H9 (cell line): Measurements from ENCODE around the gene CHST15. TPM values are rescaled to one million over a fixed set of nuclear protein-coding genes. Genes with fewer than 3 reads are reported as not detected.
"Not testable (repeated sequence)": the region's sequence is repeated elsewhere in the genome, so short reads cannot be mapped to it uniquely, and the experiment has no call there.

Experiments used
- DNase-seq: peaks from one replicate; pipeline ENCODE4 v3.0.0-alpha.2; 2017
- H2AFZ ChIP-seq: one replicate; pipeline ENCODE4 v1.6.1; 2013; ENCODE audit warnings: mild to moderate bottlenecking, low read length, control low read depth, moderate library complexity
- H2AK5ac ChIP-seq: 2 replicates; pipeline ENCODE4 v1.6.1; 2013; ENCODE audit warnings: low read length, control low read depth, mixed read lengths; ENCODE audit not compliant: insufficient read length
- H2BK120ac ChIP-seq: one replicate; pipeline ENCODE4 v1.6.1; 2013; ENCODE audit warnings: low read depth, mild to moderate bottlenecking, low read length, control low read depth, inconsistent platforms; ENCODE audit not compliant: poor library complexity, severe bottlenecking
- H2BK12ac ChIP-seq: 2 replicates; pipeline ENCODE4 v1.6.1; 2013; ENCODE audit warnings: low read length, control low read depth, mixed read lengths, low read depth; ENCODE audit not compliant: insufficient read length
- H2BK15ac ChIP-seq: 2 replicates; pipeline ENCODE4 v1.6.1; 2013; ENCODE audit warnings: low read depth, low read length, control low read depth
- H2BK20ac ChIP-seq: one replicate; pipeline ENCODE4 v1.6.1; 2013; ENCODE audit warnings: low read depth, mild to moderate bottlenecking, low read length, control low read depth, inconsistent platforms; ENCODE audit not compliant: poor library complexity, severe bottlenecking
- H2BK5ac ChIP-seq: 2 replicates; pipeline ENCODE4 v1.6.1; 2013; ENCODE audit warnings: low read length, control low read depth, mixed read lengths; ENCODE audit not compliant: insufficient read length
- H3K14ac ChIP-seq: 2 replicates; pipeline ENCODE4 v1.6.1; 2013; ENCODE audit warnings: low read length, control low read depth; ENCODE audit not compliant: insufficient read depth
- H3K18ac ChIP-seq: 2 replicates; pipeline ENCODE4 v1.6.1; 2013; ENCODE audit warnings: low read depth, mild to moderate bottlenecking, mixed read lengths, low read length, control low read depth; ENCODE audit not compliant: insufficient read length
- H3K23ac ChIP-seq: 2 replicates; pipeline ENCODE4 v1.6.1; 2013; ENCODE audit warnings: low read length, control low read depth, mixed read lengths, low read depth; ENCODE audit not compliant: insufficient read length
- H3K23me2 ChIP-seq: 2 replicates; pipeline ENCODE4 v1.6.1; 2013; ENCODE audit warnings: low read depth, mild to moderate bottlenecking, mixed read lengths, low read length, control low read depth; ENCODE audit not compliant: insufficient read length, poor library complexity, severe bottlenecking
- H3K27ac ChIP-seq: 2 replicates; pipeline ENCODE4 v1.5.1; 2013; ENCODE audit warnings: low read length, control low read depth, mixed read lengths, low read depth; ENCODE audit not compliant: insufficient read length
- H3K27me3 ChIP-seq: 2 replicates; pipeline ENCODE4 v1.6.1; 2013; ENCODE audit warnings: low read length, control low read depth, inconsistent platforms; ENCODE audit not compliant: insufficient read depth
- H3K4ac ChIP-seq: 2 replicates; pipeline ENCODE4 v1.6.1; 2013; ENCODE audit warnings: low read depth, mild to moderate bottlenecking, control low read depth, inconsistent platforms, low read length, moderate library complexity
- H3K4me1 ChIP-seq: 2 replicates; pipeline ENCODE4 v1.6.1; 2013; ENCODE audit warnings: low read length, control low read depth, inconsistent platforms; ENCODE audit not compliant: insufficient read depth
- H3K4me2 ChIP-seq: 2 replicates; pipeline ENCODE4 v1.6.1; 2013; ENCODE audit warnings: low read length, control low read depth, mixed read lengths; ENCODE audit not compliant: insufficient read length, insufficient read depth
- H3K56ac ChIP-seq: 2 replicates; pipeline ENCODE4 v1.6.1; 2013; ENCODE audit warnings: low read depth, mild to moderate bottlenecking, mixed read lengths, low read length, control low read depth; ENCODE audit not compliant: insufficient read length
- H3K79me1 ChIP-seq: 2 replicates; pipeline ENCODE4 v1.6.1; 2013; ENCODE audit warnings: low read depth, mild to moderate bottlenecking, moderate library complexity, low read length, control low read depth, inconsistent platforms; ENCODE audit not compliant: insufficient read depth, poor library complexity, severe bottlenecking
- H3K79me2 ChIP-seq: 2 replicates; pipeline ENCODE4 v1.6.1; 2013; ENCODE audit warnings: low read length, control low read depth, inconsistent platforms; ENCODE audit not compliant: insufficient read depth
- H3K9ac ChIP-seq: 2 replicates; pipeline ENCODE4 v1.6.1; 2013; ENCODE audit warnings: low read length, control low read depth, mixed read lengths; ENCODE audit not compliant: insufficient read length; ENCODE audit errors: extremely low read depth
- H3K9me3 ChIP-seq: one replicate; pipeline ENCODE4 v1.6.1; 2013; ENCODE audit warnings: low read depth, low read length, inconsistent platforms; ENCODE audit not compliant: control insufficient read depth
- H3T11ph ChIP-seq: one replicate; pipeline ENCODE4 v1.6.1; 2013; ENCODE audit warnings: mild to moderate bottlenecking, low read length, control low read depth, inconsistent platforms
- H4K20me1 ChIP-seq: one replicate; pipeline ENCODE4 v1.6.1; 2013; ENCODE audit not compliant: control insufficient read depth, insufficient read length, insufficient read depth
- H4K5ac ChIP-seq: 2 replicates; pipeline ENCODE4 v1.6.1; 2013; ENCODE audit warnings: low read depth, mild to moderate bottlenecking, mixed read lengths, low read length, control low read depth; ENCODE audit not compliant: insufficient read length
- H4K8ac ChIP-seq: replicated peaks from 2 replicates; pipeline ENCODE4 v1.6.1; 2013; ENCODE audit warnings: low read length, control low read depth, mixed read lengths, low read depth; ENCODE audit not compliant: insufficient read length
- H4K91ac ChIP-seq: 2 replicates; pipeline ENCODE4 v1.6.1; 2013; ENCODE audit warnings: low read depth, mild to moderate bottlenecking, moderate library complexity, mixed read lengths, low read length, control low read depth; ENCODE audit not compliant: insufficient read length
- H3K27ac Mint-ChIP-seq, 3 experiments: 2 replicates in 2 of 3; 3 replicates in 1 of 3; pipeline ENCODE4 v1.8.0; 2020 to 2021; ENCODE audit warnings: mixed read lengths in 3 of 3, mild to moderate bottlenecking in 1 of 3, moderate library complexity in 1 of 3
- H3K27me3 Mint-ChIP-seq: 2 replicates; pipeline ENCODE4 v1.8.0; 2021; ENCODE audit warnings: low read depth, mild to moderate bottlenecking, moderate library complexity, mixed read lengths
- H3K36me3 Mint-ChIP-seq, 3 experiments: 2 replicates in 2 of 3; 3 replicates in 1 of 3; pipeline ENCODE4 v1.8.0; 2020 to 2021; ENCODE audit warnings: low read depth in 3 of 3, mixed read lengths in 3 of 3; ENCODE audit not compliant: insufficient read depth in 1 of 3
- H3K4me1 Mint-ChIP-seq, 2 experiments: 2 replicates each; pipeline ENCODE4 v1.8.0; 2020; ENCODE audit warnings: mixed read lengths in 2 of 2
- H3K4me3 Mint-ChIP-seq, 2 experiments: 2 replicates in 1 of 2; 3 replicates in 1 of 2; pipeline ENCODE4 v1.8.0; 2020 to 2021; ENCODE audit warnings: mild to moderate bottlenecking in 2 of 2, mixed read lengths in 2 of 2, moderate library complexity in 1 of 2
- H3K9me3 Mint-ChIP-seq, 2 experiments: 2 replicates in 1 of 2; 3 replicates in 1 of 2; pipeline ENCODE4 v1.8.0; 2020; ENCODE audit warnings: mild to moderate bottlenecking in 2 of 2, mixed read lengths in 2 of 2, moderate library complexity in 1 of 2
- WGBS: extraction: QIAGEN DNeasy Blood & Tissue Kit; methylation state at CpG from one replicate; pipeline ENCODE4 v1.1.7; 2013; ENCODE audit warnings: missing lambda C conversion rate, low lambda C conversion rate, mixed read lengths; ENCODE audit not compliant: insufficient read length; ENCODE audit errors: extremely low coverage; 5-methylcytosine and 5-hydroxymethylcytosine counted together
- total RNA-seq: library from RNA; stranded (reverse); gene quantifications from 2 replicates; pipeline ENCODE4 v1.2.1, GENCODE V29; 2021
- TF ChIP-seq, protein P1 (sequence below): fragments of 200-600 bp; sonication (generic); conservative IDR thresholded peaks from 3 replicates; pipeline ENCODE4 v1.8.0; 2021; ENCODE audit warnings: antibody characterized with exemption, mild to moderate bottlenecking

The CHST15 gene
- total RNA-seq, 1 experiment from 2014 or later: 8.7 TPM

DNA sequence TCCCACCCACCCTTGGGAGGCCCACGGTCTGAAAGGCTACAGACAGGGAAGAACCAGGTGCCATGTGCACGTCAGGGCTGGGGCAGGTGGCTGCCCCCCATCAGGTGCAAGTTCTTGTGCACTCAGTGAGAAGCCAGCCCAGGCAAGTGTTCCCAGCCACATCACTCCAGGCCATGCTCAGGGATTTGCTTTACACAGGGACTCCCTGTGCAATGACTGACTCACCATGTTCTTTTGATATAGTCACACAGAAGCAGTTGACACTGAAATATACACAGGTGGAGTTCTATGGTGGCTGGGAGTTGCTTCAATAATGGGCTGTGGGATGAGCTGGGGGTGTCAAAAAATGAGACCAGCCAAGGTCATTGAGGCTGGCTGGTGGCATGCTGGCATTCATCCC is 8.0 kb upstream of the CHST15 start:
- no peak overlapping the region for H2BK12ac ChIP-seq
- TF ChIP-seq, protein P1, sequence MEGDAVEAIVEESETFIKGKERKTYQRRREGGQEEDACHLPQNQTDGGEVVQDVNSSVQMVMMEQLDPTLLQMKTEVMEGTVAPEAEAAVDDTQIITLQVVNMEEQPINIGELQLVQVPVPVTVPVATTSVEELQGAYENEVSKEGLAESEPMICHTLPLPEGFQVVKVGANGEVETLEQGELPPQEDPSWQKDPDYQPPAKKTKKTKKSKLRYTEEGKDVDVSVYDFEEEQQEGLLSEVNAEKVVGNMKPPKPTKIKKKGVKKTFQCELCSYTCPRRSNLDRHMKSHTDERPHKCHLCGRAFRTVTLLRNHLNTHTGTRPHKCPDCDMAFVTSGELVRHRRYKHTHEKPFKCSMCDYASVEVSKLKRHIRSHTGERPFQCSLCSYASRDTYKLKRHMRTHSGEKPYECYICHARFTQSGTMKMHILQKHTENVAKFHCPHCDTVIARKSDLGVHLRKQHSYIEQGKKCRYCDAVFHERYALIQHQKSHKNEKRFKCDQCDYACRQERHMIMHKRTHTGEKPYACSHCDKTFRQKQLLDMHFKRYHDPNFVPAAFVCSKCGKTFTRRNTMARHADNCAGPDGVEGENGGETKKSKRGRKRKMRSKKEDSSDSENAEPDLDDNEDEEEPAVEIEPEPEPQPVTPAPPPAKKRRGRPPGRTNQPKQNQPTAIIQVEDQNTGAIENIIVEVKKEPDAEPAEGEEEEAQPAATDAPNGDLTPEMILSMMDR: no peak
- H3K4me2 ChIP-seq: no peak overlapping the region
- H3K4me1 ChIP-seq: no peaks in the 10 kb centered on the region
- H2BK20ac ChIP-seq: no peak overlapping the region
- H3K4ac ChIP-seq: no peak overlapping the region
- no peak overlapping the region for H4K5ac ChIP-seq
- no peak overlapping the region for H3K14ac ChIP-seq
- no peak overlapping the region for H3K9ac ChIP-seq
- no peak overlapping the region for H2AK5ac ChIP-seq
- peaks cover 0 to 7% (median 0%) of the 10 kb centered on the region in 3 experiments; a peak in 2 of 7 replicates for H3K36me3 Mint-ChIP-seq
- no peaks in the 10 kb centered on the region for H3K23me2 ChIP-seq
- H4K8ac ChIP-seq: no peak overlapping the region
- H3K4me1 Mint-ChIP-seq: peaks cover 18 to 24% of the 10 kb centered on the region in 2 experiments
- no peak overlapping the region for H2BK5ac ChIP-seq
- H3K18ac ChIP-seq: no peak overlapping the region
- no peak overlapping the region for H3K23ac ChIP-seq
- no peak overlapping the region for H4K91ac ChIP-seq
- H2BK120ac ChIP-seq: no peak overlapping the region
- no peak overlapping the region for H3K4me3 Mint-ChIP-seq
- no peak overlapping the region for H3K27ac Mint-ChIP-seq
- H3K27ac ChIP-seq: no peak overlapping the region
- H3K56ac ChIP-seq: no peak overlapping the region
- peaks cover 2 to 6% of the 10 kb centered on the region in 2 experiments for H3K9me3 Mint-ChIP-seq
- H3K79me1 ChIP-seq: no peaks in the 10 kb centered on the region
- no peak overlapping the region for H3T11ph ChIP-seq
- H2BK15ac ChIP-seq: no peak overlapping the region
- DNase-seq: no peak
- H4K20me1 ChIP-seq: no peaks in the 10 kb centered on the region
- no peaks in the 10 kb centered on the region for H3K27me3 ChIP-seq
- H3K9me3 ChIP-seq: no peaks in the 10 kb centered on the region
- H3K79me2 ChIP-seq: no peaks in the 10 kb centered on the region
- no CpG with 5 or more reads among the region's 2 CpGs for WGBS
- no peak overlapping the region for H2AFZ ChIP-seq
- peaks cover 30% of the 10 kb centered on the region for H3K27me3 Mint-ChIP-seq

DNA sequence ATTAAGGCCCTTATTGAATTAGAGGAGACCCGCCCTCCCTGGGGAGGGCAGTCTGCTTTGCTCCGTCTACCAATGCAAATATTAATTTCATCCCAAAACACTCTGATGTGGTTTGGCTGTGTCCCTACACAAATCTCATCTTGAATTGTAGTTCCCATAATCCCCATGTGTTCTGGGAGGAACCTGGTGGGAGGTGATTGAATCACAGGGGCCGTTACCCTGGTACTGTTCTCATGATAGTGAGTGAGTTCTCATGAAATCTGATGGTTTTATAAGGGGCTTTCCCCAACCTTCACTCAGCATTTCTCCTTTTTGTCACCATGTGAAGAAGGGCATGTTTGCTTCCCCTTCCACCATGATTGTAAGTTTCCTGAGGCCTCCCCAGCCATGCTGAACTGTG is 7.3 kb upstream of the CHST15 start:
- H2BK20ac ChIP-seq, H2AK5ac ChIP-seq, H3K27me3 ChIP-seq, H3K79me1 ChIP-seq, H3K56ac ChIP-seq, H3K18ac ChIP-seq, H3K4me3 Mint-ChIP-seq, H3K23me2 ChIP-seq, H3K14ac ChIP-seq, DNase-seq, H3K27ac Mint-ChIP-seq, H3K9ac ChIP-seq, H2BK5ac ChIP-seq, H4K8ac ChIP-seq, H2BK120ac ChIP-seq, H4K91ac ChIP-seq, H3K27ac ChIP-seq, H3K79me2 ChIP-seq, H3T11ph ChIP-seq, H3K4ac ChIP-seq, H2BK12ac ChIP-seq, H3K9me3 ChIP-seq, H3K4me1 ChIP-seq, H2AFZ ChIP-seq, H3K23ac ChIP-seq, H3K4me2 ChIP-seq, H4K20me1 ChIP-seq, H3K9me3 Mint-ChIP-seq, H2BK15ac ChIP-seq, H4K5ac ChIP-seq: not testable (repeated sequence)
- H3K4me1 Mint-ChIP-seq: peaks cover 14 to 17% of the 10 kb centered on the region in 2 experiments
- peaks cover 37% of the 10 kb centered on the region for H3K27me3 Mint-ChIP-seq
- no CpG with 5 or more reads among the region's 3 CpGs for WGBS
- peaks cover 0 to 10% (median 0%) of the 10 kb centered on the region in 3 experiments; a peak in 2 of 7 replicates for H3K36me3 Mint-ChIP-seq
